ENCODE results near the gene KRTAP5-9. TPM values are rescaled to one million over a fixed set of nuclear protein-coding genes. Genes with fewer than 3 reads are reported as not detected.
"Not testable (repeated sequence)": the region's sequence is repeated elsewhere in the genome, so short reads cannot be mapped to it uniquely, and the experiment has no call there.

KRTAP5-9 gene
- total RNA-seq, 1 donor from 2014 or later, result not detected

DNA sequence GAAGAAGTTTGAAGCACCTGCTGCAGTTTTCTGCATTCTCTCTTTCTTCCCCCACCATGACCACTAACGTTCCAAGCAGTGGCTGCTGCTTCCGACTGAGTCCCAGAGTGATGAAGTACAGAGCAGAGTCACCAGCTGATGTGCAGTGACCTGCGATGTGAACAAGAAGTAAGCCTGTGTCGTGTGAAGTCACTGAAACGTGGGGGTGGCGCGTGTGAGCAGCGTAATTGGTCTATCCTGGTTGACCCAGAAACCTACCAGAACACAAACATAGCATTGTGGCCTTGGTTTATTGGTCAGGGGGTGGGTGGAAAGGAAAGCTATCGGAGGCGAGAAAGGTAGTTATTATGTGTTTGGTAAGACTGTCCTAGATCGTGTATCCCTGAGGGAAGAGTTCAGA lies 17.6 kb upstream of the KRTAP5-9 start:
- DNase-seq (no peak), ATAC-seq (ENCODE audit: poor library complexity) (no peak)
- intact Hi-C loops (cut with DNase I), result no loop called here

- intact Hi-C loops (cut with DNase I), result no loop called here
- DNase-seq, result no peak
- ATAC-seq (ENCODE audit: poor library complexity), result no peak
Measured at GRCh38 chr11:71532036-71532610, 16.1 kb upstream of the KRTAP5-9 start.

GRCh38 chr11:71534711-71535608 lies 13.3 kb upstream of the KRTAP5-9 start:
- intact Hi-C loops (cut with DNase I); ATAC-seq (ENCODE audit: poor library complexity); DNase-seq: not testable (repeated sequence)

- intact Hi-C loops (cut with DNase I), result no loop called here
- ATAC-seq (ENCODE audit: poor library complexity) (no peak), DNase-seq (no peak)
Measured at GRCh38 chr11:71535825-71536224, 12.4 kb upstream of the KRTAP5-9 start.

DNA sequence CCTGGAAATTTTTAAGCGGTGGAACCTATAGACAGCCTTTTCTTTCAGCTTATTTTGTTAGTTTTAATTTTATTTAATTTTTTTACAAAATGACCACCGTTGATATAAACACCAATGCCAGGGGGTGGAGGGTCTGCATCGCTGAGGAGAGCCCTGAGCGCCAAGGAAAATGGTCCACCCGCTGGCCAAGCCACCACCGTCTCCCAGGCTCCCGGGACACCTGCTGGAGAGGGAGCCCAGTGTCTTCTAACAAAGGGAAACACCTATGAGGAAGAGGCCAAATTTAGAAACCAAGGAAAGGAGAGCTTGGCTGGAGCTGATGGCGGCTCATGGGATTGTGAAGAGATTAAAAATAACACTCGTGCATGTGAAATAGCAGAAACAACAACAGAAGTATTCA lies 10.7 kb upstream of the KRTAP5-9 start:
- intact Hi-C loops (cut with DNase I), result no loop called here
- no peak for ATAC-seq (ENCODE audit: poor library complexity)
- no peak for DNase-seq

- not testable (repeated sequence) for DNase-seq; ATAC-seq (ENCODE audit: poor library complexity)
Measured at GRCh38 chr11:71537977-71538665, 10.1 kb upstream of the KRTAP5-9 start, which contains the start of gene KRTAP5-8. TSS of gene KRTAP5-8 (plus strand) at chr11:71538025. CDS start at chr11:71538056, 31 bp downstream.

GRCh38 chr11:71538666-71538990 lies 9.6 kb upstream of the KRTAP5-9 start:
- DNase-seq, result no peak
- ATAC-seq (ENCODE audit: poor library complexity), result no peak
- intact Hi-C loops (cut with DNase I), result no loop called here

More at GRCh38 chr11:71537977-71538665, 10.1 kb upstream of the KRTAP5-9 start, which contains the start of gene KRTAP5-8:
- intact Hi-C loops (cut with DNase I), result not testable (repeated sequence)

GRCh38 chr11:71539017-71539416 lies 9.2 kb upstream of the KRTAP5-9 start:
- no peak for ATAC-seq (ENCODE audit: poor library complexity)
- intact Hi-C loops (cut with DNase I), result no loop called here
- DNase-seq, result no peak

- DNase-seq; intact Hi-C loops (cut with DNase I); ATAC-seq (ENCODE audit: poor library complexity): not testable (repeated sequence)
Measured at GRCh38 chr11:71539971-71540370, 8.2 kb upstream of the KRTAP5-9 start.

GRCh38 chr11:71540521-71541304 lies 7.5 kb upstream of the KRTAP5-9 start:
- DNase-seq; intact Hi-C loops (cut with DNase I); ATAC-seq (ENCODE audit: poor library complexity): not testable (repeated sequence)

GRCh38 chr11:71542382-71542781 lies 5.8 kb upstream of the KRTAP5-9 start:
- DNase-seq, result no peak
- ATAC-seq (ENCODE audit: poor library complexity), result no peak
- intact Hi-C loops (cut with DNase I), result no loop called here

DNA sequence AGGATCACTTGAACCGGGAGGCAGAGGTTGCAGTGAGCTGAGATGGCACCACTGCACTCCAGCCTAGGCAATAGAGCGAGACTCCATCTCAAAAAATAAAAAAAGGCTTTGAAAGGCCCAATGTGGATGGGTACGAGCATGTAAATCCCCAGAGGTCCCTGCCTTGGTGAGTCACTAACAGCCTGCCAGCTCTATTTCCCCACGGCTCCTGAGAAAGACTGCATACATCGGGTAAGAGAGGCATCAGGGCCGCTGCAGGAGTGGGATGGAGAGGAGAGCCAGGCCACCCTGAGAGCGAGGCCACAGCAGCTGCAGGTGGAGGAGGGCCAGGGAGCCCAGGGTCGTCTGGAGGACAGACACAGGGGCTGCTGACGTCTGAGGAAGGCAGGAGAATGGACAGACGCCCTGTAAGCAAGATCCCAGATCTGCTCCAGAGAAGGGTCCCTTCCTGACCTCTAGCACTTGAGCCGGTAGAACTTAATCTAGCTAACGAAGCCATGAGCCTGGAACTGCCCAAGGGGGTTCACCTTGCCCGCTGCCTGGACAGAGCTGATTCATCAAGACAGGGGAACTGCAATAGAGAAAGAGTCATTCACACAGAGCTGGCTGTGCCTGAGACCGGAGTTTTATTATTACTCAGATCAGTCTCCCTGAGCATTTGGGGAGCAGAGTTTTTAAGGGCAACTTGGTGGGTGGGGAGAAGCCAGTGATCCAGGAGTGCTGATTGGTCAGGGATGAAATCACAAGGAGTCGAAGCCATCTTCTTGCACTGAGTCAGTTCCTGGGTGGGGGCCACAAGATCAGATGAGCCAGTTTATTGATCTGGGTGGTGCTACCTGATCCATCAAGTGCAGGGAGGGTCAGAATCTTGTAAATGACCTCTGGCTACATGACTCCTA lies 5.1 kb upstream of the KRTAP5-9 start:
- DNase-seq (no peak), ATAC-seq (ENCODE audit: poor library complexity) (no peak)
- intact Hi-C loops (cut with DNase I), result no loop called here

- intact Hi-C loops (cut with DNase I), result no loop called here
- no peak for DNase-seq
- ATAC-seq (ENCODE audit: poor library complexity), result no peak
Measured at GRCh38 chr11:71543866-71544265, 4.4 kb upstream of the KRTAP5-9 start.

DNA sequence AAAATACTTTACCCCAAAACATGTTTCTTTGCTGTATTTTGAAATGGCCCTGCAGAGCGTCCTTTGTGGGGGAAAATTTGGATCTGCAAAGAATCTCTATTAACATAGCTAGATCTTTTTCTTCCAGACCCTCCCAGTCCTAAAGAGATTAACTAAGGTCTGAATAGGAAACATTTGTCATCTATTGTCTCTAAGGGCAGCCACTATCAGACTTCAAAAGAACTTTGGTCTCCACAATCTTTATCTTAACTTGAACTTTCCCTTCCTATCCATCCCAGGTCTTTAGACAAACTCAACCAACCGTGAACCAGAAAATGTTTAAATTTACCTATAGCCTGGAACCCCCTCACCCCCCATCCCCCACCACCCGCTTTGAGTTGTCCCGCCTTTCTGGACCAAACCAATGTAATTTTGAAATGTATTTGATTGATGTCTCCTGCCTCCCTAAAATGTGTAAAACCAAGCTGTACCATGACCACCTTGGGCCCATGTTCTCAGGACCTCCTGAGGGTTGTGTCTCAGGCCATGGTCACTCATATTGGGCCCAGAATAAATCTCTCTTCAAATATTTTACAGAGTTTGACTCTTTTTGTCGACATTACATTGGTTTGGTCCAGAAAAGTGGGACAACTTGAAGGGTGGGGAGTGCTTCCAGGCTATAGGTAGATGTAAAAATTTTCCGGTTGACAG lies 3.5 kb upstream of the KRTAP5-9 start:
- ATAC-seq (ENCODE audit: poor library complexity) (no peak), DNase-seq (no peak)
- intact Hi-C loops (cut with DNase I), result no loop called here

DNA sequence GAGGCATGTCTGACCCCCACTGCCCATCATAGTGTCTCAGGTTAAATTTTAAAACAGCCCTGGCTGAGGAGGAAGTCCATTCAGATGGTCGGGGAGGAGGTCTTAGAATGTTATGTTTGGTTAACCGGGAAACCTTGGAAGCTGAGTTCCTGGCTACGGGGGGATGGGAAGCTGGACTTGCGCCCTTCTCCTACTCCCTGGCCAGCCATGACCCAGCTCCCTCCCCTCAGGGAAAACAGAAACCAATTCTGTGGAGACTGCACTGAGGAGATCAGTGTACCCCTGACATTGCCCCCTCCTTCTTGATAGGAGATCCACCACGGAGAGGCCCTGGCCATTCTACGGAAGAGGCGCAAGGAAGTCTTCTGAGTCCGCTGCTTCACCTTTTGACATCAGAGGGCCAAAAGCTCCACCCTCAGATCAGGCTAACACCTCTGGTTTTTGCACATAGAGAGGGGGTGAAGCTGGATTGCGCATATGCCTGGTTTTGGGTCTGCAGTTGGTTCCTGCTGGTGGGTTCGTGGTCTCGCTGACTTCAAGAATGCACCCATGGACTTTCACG lies 2.7 kb upstream of the KRTAP5-9 start:
- intact Hi-C loops (cut with DNase I), result no loop called here
- DNase-seq (no peak), ATAC-seq (ENCODE audit: poor library complexity) (no peak)

- no peak for DNase-seq
- intact Hi-C loops (cut with DNase I), result no loop called here
- ATAC-seq (ENCODE audit: poor library complexity), result no peak
Measured at GRCh38 chr11:71548716-71549151, 514 bp downstream of the KRTAP5-9 start.

DNA sequence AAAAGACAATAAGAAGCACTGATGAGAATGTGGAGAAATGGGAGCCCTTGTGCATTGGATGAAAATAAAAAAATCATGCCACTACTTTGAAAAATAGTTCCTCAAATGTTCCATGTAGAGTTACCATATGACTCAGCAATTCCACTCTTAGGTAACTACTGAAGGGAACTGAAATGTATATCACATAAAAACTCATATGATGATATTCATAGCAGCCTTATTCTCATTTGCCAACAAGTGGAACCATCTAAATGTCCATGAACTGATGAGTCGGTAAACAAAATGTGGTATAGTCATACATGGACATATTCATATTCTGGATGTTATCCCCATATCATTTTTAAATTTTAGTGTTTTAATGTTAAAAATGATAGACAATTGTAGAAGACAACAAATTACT lies 3.5 kb downstream of the KRTAP5-9 start:
- intact Hi-C loops (cut with DNase I), result no loop called here
- ATAC-seq (ENCODE audit: poor library complexity) (no peak), DNase-seq (no peak)
